IMR-90 (cell line): ENCODE data around the gene SORL1. TPM values are rescaled to one million over a fixed set of nuclear protein-coding genes. Genes with fewer than 3 reads are reported as not detected.

Experiments
- ATAC-seq: fragments of 200-7000 bp; cut with Tn5 transposase; 2 replicates; pipeline ENCODE4 v1.9.1; 2020; ENCODE audit warnings: low read depth, mild to moderate bottlenecking, moderate library complexity
- BruUV-seq: library from RNA; stranded (reverse); fragments of 400-500 nt; replicated peaks from 2 replicates; lab custom pipeline; 2021; lab: Mats Ljungman, UMichigan
- CTCF ChIA-PET: fragments of 300-600 bp; formaldehyde crosslinking; extraction: SDS; loops from one replicate; lab custom pipeline; 2021; ENCODE audit warnings: antibody characterized with exemption; lab: Yijun Ruan, JAX
- POLR2A ChIA-PET: fragments of 300-600 bp; sonication (Branson Sonifier 250); formaldehyde crosslinking; loops from one replicate; lab custom pipeline; 2022; ENCODE audit warnings: antibody characterized with exemption; ENCODE audit not compliant: unreplicated experiment; lab: Charles Lee
- DNase-seq: peaks from one replicate; pipeline ENCODE4 v3.0.0; 2013
- H2AFZ ChIP-seq: replicated peaks from 2 replicates; pipeline ENCODE3; 2013; ENCODE audit warnings: low read length, mild to moderate bottlenecking; ENCODE audit not compliant: poor library complexity
- H2AK5ac ChIP-seq: 2 replicates; pipeline ENCODE4 v1.6.1; 2013; ENCODE audit warnings: low read depth, low read length, inconsistent platforms
- H2AK9ac ChIP-seq: replicated peaks from 2 replicates; pipeline ENCODE3; 2013; ENCODE audit warnings: mild to moderate bottlenecking, low read depth, low read length, moderate library complexity; ENCODE audit not compliant: poor library complexity
- H2BK120ac ChIP-seq: 2 replicates; pipeline ENCODE4 v1.6.1; 2013; ENCODE audit warnings: low read depth, low read length, inconsistent platforms
- H2BK15ac ChIP-seq: 3 replicates; pipeline ENCODE4 v1.6.1; 2013; ENCODE audit warnings: low read depth, low read length, inconsistent platforms
- H2BK20ac ChIP-seq: 2 replicates; pipeline ENCODE4 v1.6.1; 2013; ENCODE audit warnings: low read depth, mild to moderate bottlenecking, inconsistent platforms, low read length, moderate library complexity
- H2BK5ac ChIP-seq: 2 replicates; pipeline ENCODE4 v1.6.1; 2013; ENCODE audit warnings: mild to moderate bottlenecking, low read depth, low read length, inconsistent platforms; ENCODE audit not compliant: poor library complexity, severe bottlenecking
- H3K14ac ChIP-seq: replicated peaks from 2 replicates; pipeline ENCODE4 v1.6.1; 2013; ENCODE audit warnings: low read depth, low read length, inconsistent platforms
- H3K18ac ChIP-seq: 2 replicates; pipeline ENCODE4 v1.6.1; 2013; ENCODE audit warnings: low read depth, low read length, control low read depth
- H3K23ac ChIP-seq: 2 replicates; pipeline ENCODE4 v1.6.1; 2013; ENCODE audit warnings: low read depth, low read length, inconsistent platforms
- H3K27ac ChIP-seq: 2 replicates; pipeline ENCODE4 v1.5.1; 2013; ENCODE audit warnings: mild to moderate bottlenecking, control low read depth, low read length; ENCODE audit not compliant: insufficient read depth
- H3K27me3 ChIP-seq: 2 replicates; pipeline ENCODE4 v1.6.1; 2013; ENCODE audit warnings: low read length; ENCODE audit not compliant: control insufficient read depth, insufficient read depth
- H3K36me3 ChIP-seq: 2 replicates; pipeline ENCODE4 v1.6.1; 2013; ENCODE audit warnings: low read length, mixed read lengths; ENCODE audit not compliant: control insufficient read depth, insufficient read depth
- H3K4ac ChIP-seq: 2 replicates; pipeline ENCODE4 v1.6.1; 2013; ENCODE audit warnings: low read depth, low read length, inconsistent platforms
- H3K4me1 ChIP-seq: 2 replicates; pipeline ENCODE4 v1.6.1; 2013; ENCODE audit warnings: low read length, mixed read lengths; ENCODE audit not compliant: control insufficient read depth, insufficient read depth
- H3K4me2 ChIP-seq: 2 replicates; pipeline ENCODE4 v1.6.1; 2013; ENCODE audit warnings: low read depth, mild to moderate bottlenecking, control low read depth, low read length, moderate library complexity
- H3K4me3 ChIP-seq: 2 replicates; pipeline ENCODE4 v1.5.1; 2013; ENCODE audit warnings: low read depth, mild to moderate bottlenecking, control low read depth, low read length, moderate library complexity; ENCODE audit not compliant: insufficient read depth
- H3K56ac ChIP-seq: 2 replicates; pipeline ENCODE4 v1.6.1; 2013; ENCODE audit warnings: low read length, inconsistent platforms; ENCODE audit not compliant: insufficient read depth; ENCODE audit errors: extremely low read depth
- H3K79me1 ChIP-seq, 2 experiments: 2 replicates each; pipeline ENCODE4 v1.6.1; 2013; ENCODE audit warnings: low read length in 2 of 2, inconsistent platforms in 1 of 2, low read depth in 1 of 2
- H3K9ac ChIP-seq: 2 replicates; pipeline ENCODE4 v1.6.1; 2013; ENCODE audit warnings: low read depth, low read length, control low read depth
- H3K9me1 ChIP-seq: 2 replicates; pipeline ENCODE4 v1.6.1; 2013; ENCODE audit warnings: low read length, inconsistent platforms; ENCODE audit not compliant: insufficient read depth
- H3K9me3 ChIP-seq: 2 replicates; pipeline ENCODE4 v1.6.1; 2013; ENCODE audit warnings: low read length; ENCODE audit not compliant: control insufficient read depth, insufficient read depth
- H4K20me1 ChIP-seq: 2 replicates; pipeline ENCODE4 v1.6.1; 2013; ENCODE audit warnings: low read length, inconsistent platforms; ENCODE audit not compliant: insufficient read depth
- H4K5ac ChIP-seq: 2 replicates; pipeline ENCODE4 v1.6.1; 2013; ENCODE audit warnings: mild to moderate bottlenecking, low read depth, low read length, control low read depth
- H4K8ac ChIP-seq, 2 experiments: 2 replicates each; pipeline ENCODE4 v1.6.1; 2013; ENCODE audit warnings: low read depth in 2 of 2, low read length in 2 of 2, control low read depth in 1 of 2, inconsistent platforms in 1 of 2
- H4K91ac ChIP-seq: 2 replicates; pipeline ENCODE4 v1.6.1; 2013; ENCODE audit warnings: low read depth, low read length, inconsistent platforms; ENCODE audit not compliant: insufficient read depth
- CTCF ChIP-seq: conservative IDR thresholded peaks from 2 replicates; pipeline ENCODE4 v1.5.1; 2012; ENCODE audit warnings: mild to moderate bottlenecking, low read depth, low read length, improper control_type of control experiment
- MAFK ChIP-seq: IDR thresholded peaks from 2 replicates; pipeline ENCODE4 v1.6.1; 2012; ENCODE audit warnings: low read depth, low read length, improper control_type of control experiment
- NFE2L2 ChIP-seq: fragments of 150-350 bp; IDR thresholded peaks from 2 replicates; pipeline ENCODE4 v1.6.1; 2016; ENCODE audit warnings: low read depth, mild to moderate bottlenecking, low read length
- RFX5 ChIP-seq: IDR thresholded peaks from 2 replicates; pipeline ENCODE4 v1.8.0; 2012; ENCODE audit warnings: low read depth, mild to moderate bottlenecking, low read length, moderate library complexity
- WGBS, 2 experiments: methylation state at CpG; one replicate each; pipeline versions ENCODE4 v1.1.5 to v1.1.7; 2013; ENCODE audit warnings: missing lambda C conversion rate in 2 of 2; ENCODE audit not compliant: insufficient read length in 1 of 2; ENCODE audit errors: extremely low coverage in 2 of 2; 5-methylcytosine and 5-hydroxymethylcytosine counted together
- dilution Hi-C: fragments of 300-500 bp; cut with HindIII; formaldehyde crosslinking; loops from one replicate; pipeline ENCODE4 v1.14.3; 2018; ENCODE audit warnings: low sequenced_read_pairs; ENCODE audit not compliant: unreplicated experiment
- in situ Hi-C: fragments of 300-500 bp; cut with MboI; formaldehyde crosslinking; loops from 3 replicates; pipeline ENCODE4 v1.14.3; 2019; ENCODE audit warnings: low sequenced_read_pairs, inconsistent platforms, mixed read lengths
- intact Hi-C: fragments of 100-400 bp; cut with micrococcal nuclease; formaldehyde crosslinking; loops from 2 replicates; pipeline ENCODE4 v1.10.0; 2022
- polyA plus RNA-seq, 3 experiments: library from polyadenylated mRNA; depleted of rRNA; stranded (reverse); fragments of >200 nt; gene quantifications; 2 replicates each; pipeline ENCODE4 v1.2.3, GENCODE V29; 2012; ENCODE audit warnings: low replicate concordance in 1 of 3
- total RNA-seq: library from RNA; depleted of rRNA; stranded (reverse); fragments of >200 nt; gene quantifications from 2 replicates; pipeline ENCODE4 v1.2.3, GENCODE V29; 2012

Gene SORL1
- total and polyA plus RNA-seq, 2 of the 4 experiments (the other 2 are of a cell fraction) = 1.0 to 2.0 TPM

- no peak for TF ChIP-seq CTCF
- TF ChIP-seq RFX5 = no peak
- no peak for TF ChIP-seq NFE2L2
These were observed 1.6 kb downstream of the SORL1 start (continued) for GRCh38 chr11:121453589-121454299.

GRCh38 chr11:121455115-121455514 is 3.0 kb downstream of the SORL1 start:
- H4K91ac ChIP-seq = no peak overlapping the region
- H2BK120ac ChIP-seq = no peak overlapping the region
- ATAC-seq = no peak
- no peaks in the 10 kb centered on the region for H3K4me1 ChIP-seq
- no peak overlapping the region for H2BK20ac ChIP-seq
- H3K36me3 ChIP-seq = no peaks in the 10 kb centered on the region
- H3K4me3 ChIP-seq = no peak overlapping the region
- H3K23ac ChIP-seq = no peak overlapping the region
- H4K8ac ChIP-seq = no peak overlapping the region
- H2AK5ac ChIP-seq = no peak overlapping the region
- H2AK9ac ChIP-seq = no peak overlapping the region
- H4K20me1 ChIP-seq = no peaks in the 10 kb centered on the region
- no peaks in the 10 kb centered on the region for H3K9me1 ChIP-seq
- intact Hi-C loops (no loop called here), dilution Hi-C loops (no loop called here), in situ Hi-C loops (loop anchor here (25.0 kb wide), 1 partner anchor 657 kb away; the partner anchor contains the start of gene BLID)
- no peak overlapping the region for H2AFZ ChIP-seq
- H3K14ac ChIP-seq = no peak overlapping the region
- H3K9ac ChIP-seq = no peak overlapping the region
- POLR2A ChIA-PET = no interaction called here
- CTCF ChIA-PET = no interaction called here
- DNase-seq = no peak
- no TSS peak for BruUV-seq
- no CpG with 5 or more reads among the region's 3 CpGs for WGBS, 2 experiments
- TF ChIP-seq MAFK = no peak
- no peak overlapping the region for H3K4ac ChIP-seq
- H3K18ac ChIP-seq = no peak overlapping the region
- H3K27ac ChIP-seq = no peak overlapping the region
- H3K27me3 ChIP-seq = peaks cover 53% of the 10 kb centered on the region
- H3K56ac ChIP-seq = no peak overlapping the region
- no peaks in the 10 kb centered on the region; a peak in 1 of 4 replicates for H3K79me1 ChIP-seq
- H2BK5ac ChIP-seq = no peak overlapping the region
- no peak overlapping the region for H4K5ac ChIP-seq
- H3K9me3 ChIP-seq = no peaks in the 10 kb centered on the region
- no peak overlapping the region for H2BK15ac ChIP-seq
- H3K4me2 ChIP-seq = no peak overlapping the region
